ENCODE data around the gene MCOLN1.

GRCh38 chr19:7570761-7571160, 48.3 kb downstream of the MCOLN1 start:
- TF ChIP-seq POLR2AphosphoS5 (IDR thresholded peaks at IDR 0.05) (no peak), CTCF (IDR thresholded peaks at IDR 0.05) (no peak), POLR2A (IDR thresholded peaks at IDR 0.05) (no peak), EP300 (IDR thresholded peaks at IDR 0.05) (no peak)

Data from gastroesophageal sphincter (tissue), 3 donors.